ENCODE results near the gene OR7G3.

OR7G3 gene

GRCh38 chr19:9078651-9079050, 48.1 kb downstream of the OR7G3 start:
- DNase-seq (ENCODE audit: low read depth): no peak
- no peak overlapping the region for H3K4me3 ChIP-seq (ENCODE audit: control insufficient read depth, low read depth, low read length)
- no peak for TF ChIP-seq CTCF (conservative IDR thresholded peaks at IDR 0.05; ENCODE audit: control insufficient read depth, insufficient read depth, low read depth, low read length)

GRCh38 chr19:9076901-9077300, 49.8 kb downstream of the OR7G3 start:
- no peak for TF ChIP-seq CTCF (conservative IDR thresholded peaks at IDR 0.05; ENCODE audit: control insufficient read depth, insufficient read depth, low read depth, low read length)
- no peak for DNase-seq (ENCODE audit: low read depth)
- H3K4me3 ChIP-seq (ENCODE audit: control insufficient read depth, low read depth, low read length): no peak overlapping the region

Measured in fibroblast of mammary gland (primary cell).